Esophagus muscularis mucosa (tissue), 4 donors: ENCODE measurements around the gene AVEN. TPM values are rescaled to one million over a fixed set of nuclear protein-coding genes. Genes with fewer than 3 reads are reported as not detected.

ENCODE experiments used
- DNase-seq: peaks from one replicate; pipeline ENCODE4 v3.0.0-alpha.2; 2017; ENCODE audit errors: extremely low spot score
- H3K27ac ChIP-seq, 4 donors: fragments of 200-600 bp; sonication (generic); replicated peaks in 1 of 4; 1 replicate in 3 of 4; 2 replicates in 1 of 4; pipeline ENCODE4 v1.5.1; 2016 to 2019; ENCODE audit warnings: mild to moderate bottlenecking in 1 of 4
- H3K27me3 ChIP-seq, 4 donors: fragments of 200-600 bp; sonication (generic); one replicate each; pipeline versions ENCODE4 v1.5.1 to v1.6.0; 2016 to 2019
- H3K36me3 ChIP-seq, 4 donors: fragments of 200-600 bp; sonication (generic); one replicate each; pipeline ENCODE4 v1.5.1; 2016 to 2019
- H3K4me1 ChIP-seq, 4 donors: fragments of 200-600 bp; sonication (generic); one replicate each; pipeline ENCODE4 v1.5.1; 2016 to 2019
- H3K4me3 ChIP-seq, 4 donors: fragments of 200-600 bp; sonication (generic); 1 replicate in 2 of 4; 2 replicates in 2 of 4; pipeline ENCODE4 v1.5.1; 2016 to 2019; ENCODE audit warnings: mild to moderate bottlenecking in 4 of 4, moderate library complexity in 1 of 4
- H3K9me3 ChIP-seq, 4 donors: fragments of 200-600 bp; sonication (generic); 1 replicate in 3 of 4; 2 replicates in 1 of 4; pipeline ENCODE4 v1.5.1; 2016 to 2019
- EP300 ChIP-seq: sonication (generic); formaldehyde crosslinking; IDR thresholded peaks from one replicate; pipeline ENCODE4 v1.6.1; 2017; ENCODE audit warnings: antibody characterized with exemption
- POLR2A ChIP-seq: fragments of 450-650 bp; IDR thresholded peaks from one replicate; pipeline ENCODE4 v1.6.1; 2017; ENCODE audit warnings: antibody characterized with exemption, moderate library complexity, mild to moderate bottlenecking, low read depth
- POLR2AphosphoS5 ChIP-seq, 2 donors: sonication (generic); formaldehyde crosslinking; IDR thresholded peaks; one replicate each; pipeline ENCODE4 v1.6.1; 2017; ENCODE audit warnings: antibody characterized with exemption in 2 of 2
- WGBS: methylation state at CpG from one replicate; pipeline ENCODE4 v1.1.5; 2018; 5-methylcytosine and 5-hydroxymethylcytosine counted together
- intact Hi-C: fragments of 100-400 bp; cut with DNase I; formaldehyde crosslinking; loops from one replicate; pipeline ENCODE4 v1.15.1; 2023
- total RNA-seq, 4 donors: library from RNA; depleted of rRNA; stranded (reverse); fragments of >200 nt; gene quantifications; one replicate each; pipeline versions ENCODE4 v1.1.0 to v1.2.1, GENCODE V29; 2016
- TF ChIP-seq, protein P1 (sequence below), 3 experiments: fragments of 200-600 bp in 2 of 3; fragments of 450-650 bp in 1 of 3; sonication (generic) in 2 of 3; IDR thresholded peaks; one replicate each; pipeline ENCODE4 v1.5.1; 2017 to 2019; ENCODE audit warnings: antibody characterized with exemption in 3 of 3, mild to moderate bottlenecking in 2 of 3, moderate library complexity in 1 of 3

AVEN gene
- total RNA-seq, 4 donors from 2014 or later: 18.2 to 30.9 (median 27.6) TPM

DNA sequence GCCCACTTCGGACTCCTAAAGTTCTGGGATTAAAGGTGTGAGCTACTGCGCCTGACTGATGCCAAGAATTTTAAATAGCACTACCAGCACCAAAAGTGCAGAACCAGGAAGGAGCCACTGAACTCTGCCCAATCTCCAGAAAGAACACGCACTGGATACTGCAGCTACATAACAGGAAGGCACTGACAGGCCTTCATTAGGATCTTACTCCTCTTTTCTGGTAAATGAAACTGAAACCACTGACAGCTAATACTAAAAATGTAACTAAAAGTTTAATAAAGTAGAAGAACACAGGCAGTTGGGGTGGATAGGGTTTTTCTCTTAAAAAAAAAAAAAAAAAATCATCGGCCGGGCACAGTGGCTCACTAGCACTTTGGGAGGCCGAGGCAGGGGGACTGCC lies 144.8 kb downstream of the AVEN start:
- no peaks in the 10 kb centered on the region for H3K36me3 ChIP-seq
- 92% methylated on average over 6 of the region's 6 CpGs for WGBS
- H3K27ac ChIP-seq: no peak overlapping the region
- H3K9me3 ChIP-seq: no peaks in the 10 kb centered on the region
- intact Hi-C loops: no loop called here
- no peaks in the 10 kb centered on the region for H3K27me3 ChIP-seq
- peaks cover 0 to 4% (median 0%) of the 10 kb centered on the region in 4 donors for H3K4me1 ChIP-seq
- no peak overlapping the region for H3K4me3 ChIP-seq
- DNase-seq: no peak
- TF ChIP-seq, protein P1, sequence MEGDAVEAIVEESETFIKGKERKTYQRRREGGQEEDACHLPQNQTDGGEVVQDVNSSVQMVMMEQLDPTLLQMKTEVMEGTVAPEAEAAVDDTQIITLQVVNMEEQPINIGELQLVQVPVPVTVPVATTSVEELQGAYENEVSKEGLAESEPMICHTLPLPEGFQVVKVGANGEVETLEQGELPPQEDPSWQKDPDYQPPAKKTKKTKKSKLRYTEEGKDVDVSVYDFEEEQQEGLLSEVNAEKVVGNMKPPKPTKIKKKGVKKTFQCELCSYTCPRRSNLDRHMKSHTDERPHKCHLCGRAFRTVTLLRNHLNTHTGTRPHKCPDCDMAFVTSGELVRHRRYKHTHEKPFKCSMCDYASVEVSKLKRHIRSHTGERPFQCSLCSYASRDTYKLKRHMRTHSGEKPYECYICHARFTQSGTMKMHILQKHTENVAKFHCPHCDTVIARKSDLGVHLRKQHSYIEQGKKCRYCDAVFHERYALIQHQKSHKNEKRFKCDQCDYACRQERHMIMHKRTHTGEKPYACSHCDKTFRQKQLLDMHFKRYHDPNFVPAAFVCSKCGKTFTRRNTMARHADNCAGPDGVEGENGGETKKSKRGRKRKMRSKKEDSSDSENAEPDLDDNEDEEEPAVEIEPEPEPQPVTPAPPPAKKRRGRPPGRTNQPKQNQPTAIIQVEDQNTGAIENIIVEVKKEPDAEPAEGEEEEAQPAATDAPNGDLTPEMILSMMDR (IDR thresholded peaks at IDR 0.05): no peak
- TF ChIP-seq EP300 (no peak), POLR2AphosphoS5 (IDR thresholded peaks at IDR 0.05) (no peak), POLR2A (no peak)

GRCh38 chr15:33888176-33888575 lies 150.8 kb downstream of the AVEN start:
- no peaks in the 10 kb centered on the region for H3K36me3 ChIP-seq
- 66% methylated on average over 2 of the region's 2 CpGs for WGBS
- intact Hi-C loops: no loop called here
- no peak overlapping the region for H3K4me3 ChIP-seq
- no peak overlapping the region for H3K27ac ChIP-seq
- TF ChIP-seq EP300 (no peak), POLR2A (no peak), POLR2AphosphoS5 (IDR thresholded peaks at IDR 0.05) (no peak)
- TF ChIP-seq, protein P1 (IDR thresholded peaks at IDR 0.05): no peak
- H3K9me3 ChIP-seq: no peaks in the 10 kb centered on the region
- H3K27me3 ChIP-seq: no peaks in the 10 kb centered on the region
- no peaks in the 10 kb centered on the region for H3K4me1 ChIP-seq
- no peak for DNase-seq

- Histone ChIP-seq H3K9me3 (no peaks in the 10 kb centered on the region), H3K27ac (no peak overlapping the region), H3K36me3 (no peaks in the 10 kb centered on the region), H3K27me3 (no peaks in the 10 kb centered on the region), H3K4me1 (no peaks in the 10 kb centered on the region), H3K4me3 (no peak overlapping the region)
- no peak for DNase-seq
- no peak for TF ChIP-seq EP300
- no peak for TF ChIP-seq POLR2A
- no peak for TF ChIP-seq POLR2AphosphoS5 (IDR thresholded peaks at IDR 0.05)
- TF ChIP-seq, protein P1 (IDR thresholded peaks at IDR 0.05): no peak
- intact Hi-C loops: no loop called here
- WGBS: 97% methylated on average over 2 of the region's 2 CpGs
These were observed 156.1 kb downstream of the AVEN start for GRCh38 chr15:33882921-33883320.

GRCh38 chr15:33874156-33874555 lies 164.8 kb downstream of the AVEN start:
- H3K36me3 ChIP-seq: peaks cover 0 to 5% (median 0%) of the 10 kb centered on the region in 4 donors
- H3K9me3 ChIP-seq: no peaks in the 10 kb centered on the region
- no peak overlapping the region for H3K4me3 ChIP-seq
- H3K27me3 ChIP-seq: no peaks in the 10 kb centered on the region
- TF ChIP-seq EP300: no peak
- TF ChIP-seq POLR2AphosphoS5 (IDR thresholded peaks at IDR 0.05): no peak
- TF ChIP-seq, protein P1 (IDR thresholded peaks at IDR 0.05): no peak
- no peak for TF ChIP-seq POLR2A
- intact Hi-C loops: no loop called here
- peaks cover 0 to 3% (median 0%) of the 10 kb centered on the region in 4 donors for H3K4me1 ChIP-seq
- no peak overlapping the region for H3K27ac ChIP-seq
- WGBS: 96% methylated on average over 2 of the region's 2 CpGs
- DNase-seq: no peak

DNA sequence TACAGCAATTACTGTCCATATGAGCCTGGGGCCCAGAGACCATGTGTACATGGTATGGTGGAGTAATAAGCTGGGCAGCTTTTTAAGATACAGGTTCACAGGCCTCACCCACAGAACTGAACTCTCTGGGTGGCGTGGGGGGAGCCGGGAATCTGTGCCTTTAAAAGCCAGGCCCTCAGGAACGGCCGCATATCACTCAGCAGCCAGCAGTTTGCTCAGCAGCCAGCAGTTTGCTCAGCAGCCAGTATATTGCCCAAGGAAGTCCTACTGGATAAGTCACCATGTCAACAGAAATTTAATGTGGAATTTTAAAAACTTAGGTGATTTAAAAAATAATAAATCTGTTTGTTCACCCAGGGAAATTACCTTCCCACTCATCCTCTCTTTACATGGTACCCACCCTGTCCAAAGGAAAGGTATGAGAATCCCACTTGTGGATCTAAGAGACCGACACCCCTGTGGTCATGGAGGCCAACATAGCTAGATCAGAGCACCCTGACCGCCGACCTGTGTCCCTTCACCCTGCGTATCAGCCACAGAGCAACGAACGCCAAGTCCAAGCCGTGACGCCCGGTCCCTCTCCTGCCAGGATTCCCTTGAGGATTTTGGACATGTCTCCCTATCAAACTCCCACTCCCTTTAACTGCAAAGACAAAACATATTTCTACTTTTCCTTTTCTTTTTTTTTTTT lies 166.4 kb downstream of the AVEN start:
- Histone ChIP-seq H3K9me3 (no peaks in the 10 kb centered on the region), H3K27me3 (no peaks in the 10 kb centered on the region), H3K4me1 (peaks cover 0 to 3% (median 0%) of the 10 kb centered on the region in 4 donors), H3K36me3 (peaks cover 0 to 5% (median 0%) of the 10 kb centered on the region in 4 donors), H3K4me3 (no peak overlapping the region), H3K27ac (no peak overlapping the region)
- WGBS: 82% methylated on average over 13 of the region's 13 CpGs
- TF ChIP-seq EP300 (no peak), POLR2A (no peak), POLR2AphosphoS5 (IDR thresholded peaks at IDR 0.05) (no peak)
- TF ChIP-seq, protein P1 (IDR thresholded peaks at IDR 0.05): no peak
- DNase-seq: no peak
- intact Hi-C loops: no loop called here
